Purkinje cell (primary cell): ENCODE data around the gene TAF1L. TPM values are rescaled to one million over a fixed set of nuclear protein-coding genes. Genes with fewer than 3 reads are reported as not detected.

Experiments
- polyA plus RNA-seq: library from polyadenylated mRNA; unstranded; fragments of >200 nt; fragmentation: Nextera tagmentation; gene quantifications from 2 replicates; pipeline ENCODE4 v1.2.1, GENCODE V29; 2014

TAF1L gene, protein sequence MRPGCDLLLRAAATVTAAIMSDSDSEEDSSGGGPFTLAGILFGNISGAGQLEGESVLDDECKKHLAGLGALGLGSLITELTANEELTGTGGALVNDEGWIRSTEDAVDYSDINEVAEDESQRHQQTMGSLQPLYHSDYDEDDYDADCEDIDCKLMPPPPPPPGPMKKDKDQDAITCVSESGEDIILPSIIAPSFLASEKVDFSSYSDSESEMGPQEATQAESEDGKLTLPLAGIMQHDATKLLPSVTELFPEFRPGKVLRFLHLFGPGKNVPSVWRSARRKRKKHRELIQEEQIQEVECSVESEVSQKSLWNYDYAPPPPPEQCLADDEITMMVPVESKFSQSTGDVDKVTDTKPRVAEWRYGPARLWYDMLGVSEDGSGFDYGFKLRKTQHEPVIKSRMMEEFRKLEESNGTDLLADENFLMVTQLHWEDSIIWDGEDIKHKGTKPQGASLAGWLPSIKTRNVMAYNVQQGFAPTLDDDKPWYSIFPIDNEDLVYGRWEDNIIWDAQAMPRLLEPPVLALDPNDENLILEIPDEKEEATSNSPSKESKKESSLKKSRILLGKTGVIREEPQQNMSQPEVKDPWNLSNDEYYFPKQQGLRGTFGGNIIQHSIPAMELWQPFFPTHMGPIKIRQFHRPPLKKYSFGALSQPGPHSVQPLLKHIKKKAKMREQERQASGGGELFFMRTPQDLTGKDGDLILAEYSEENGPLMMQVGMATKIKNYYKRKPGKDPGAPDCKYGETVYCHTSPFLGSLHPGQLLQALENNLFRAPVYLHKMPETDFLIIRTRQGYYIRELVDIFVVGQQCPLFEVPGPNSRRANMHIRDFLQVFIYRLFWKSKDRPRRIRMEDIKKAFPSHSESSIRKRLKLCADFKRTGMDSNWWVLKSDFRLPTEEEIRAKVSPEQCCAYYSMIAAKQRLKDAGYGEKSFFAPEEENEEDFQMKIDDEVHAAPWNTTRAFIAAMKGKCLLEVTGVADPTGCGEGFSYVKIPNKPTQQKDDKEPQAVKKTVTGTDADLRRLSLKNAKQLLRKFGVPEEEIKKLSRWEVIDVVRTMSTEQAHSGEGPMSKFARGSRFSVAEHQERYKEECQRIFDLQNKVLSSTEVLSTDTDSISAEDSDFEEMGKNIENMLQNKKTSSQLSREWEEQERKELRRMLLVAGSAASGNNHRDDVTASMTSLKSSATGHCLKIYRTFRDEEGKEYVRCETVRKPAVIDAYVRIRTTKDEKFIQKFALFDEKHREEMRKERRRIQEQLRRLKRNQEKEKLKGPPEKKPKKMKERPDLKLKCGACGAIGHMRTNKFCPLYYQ (N-terminal part only)
- not detected in 2 replicates for polyA plus RNA-seq

DNA sequence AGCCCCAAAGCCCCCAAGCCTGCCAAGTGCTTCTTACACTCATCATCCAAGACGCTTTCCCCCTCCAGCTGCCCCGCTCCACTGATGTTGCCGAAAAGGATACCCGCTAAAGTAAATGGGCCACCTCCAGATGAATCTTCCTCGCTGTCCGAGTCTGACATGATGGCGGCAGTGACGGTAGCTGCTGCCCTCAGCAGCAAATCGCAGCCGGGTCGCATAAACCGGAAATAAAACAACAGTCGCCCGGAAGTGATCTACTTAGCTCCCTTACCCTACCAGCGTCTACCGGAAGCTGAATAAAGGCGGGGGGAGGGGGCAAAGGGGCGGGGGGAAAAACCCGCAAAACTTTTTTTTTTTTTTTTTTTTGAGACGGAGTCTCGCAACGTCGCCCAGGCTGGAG is at the start of gene TAF1L:
TSS of gene TAF1L (minus strand) at position 308 of the 400 bp plus-strand sequence. CDS start at position 218, 90 bp downstream.

Other genes starting within 250 kb of the TAF1L start
- 2.7 and 4.1 TPM in 2 replicates for gene RIGI, start 109.5 kb downstream of the TAF1L start, polyA plus RNA-seq
- gene SMIM27, start 83.3 kb downstream of the TAF1L start, polyA plus RNA-seq: 42.3 and 74.6 TPM in 2 replicates
- gene TOPORS, start 83.1 kb downstream of the TAF1L start, polyA plus RNA-seq: 14.9 and 15.0 TPM in 2 replicates
- 566 and 643 TPM in 2 replicates for gene NDUFB6, start 62.5 kb downstream of the TAF1L start, polyA plus RNA-seq
- 0.69 TPM in 1 of 2 replicates, not detected in the other for gene TMEM215, start 147.9 kb upstream of the TAF1L start, polyA plus RNA-seq